ENCODE measurements around the gene DRAM2. TPM values are rescaled to one million over a fixed set of nuclear protein-coding genes. Genes with fewer than 3 reads are reported as not detected.

Gene DRAM2
- total RNA-seq, 1 donor from 2014 or later: 46.4 TPM

DNA sequence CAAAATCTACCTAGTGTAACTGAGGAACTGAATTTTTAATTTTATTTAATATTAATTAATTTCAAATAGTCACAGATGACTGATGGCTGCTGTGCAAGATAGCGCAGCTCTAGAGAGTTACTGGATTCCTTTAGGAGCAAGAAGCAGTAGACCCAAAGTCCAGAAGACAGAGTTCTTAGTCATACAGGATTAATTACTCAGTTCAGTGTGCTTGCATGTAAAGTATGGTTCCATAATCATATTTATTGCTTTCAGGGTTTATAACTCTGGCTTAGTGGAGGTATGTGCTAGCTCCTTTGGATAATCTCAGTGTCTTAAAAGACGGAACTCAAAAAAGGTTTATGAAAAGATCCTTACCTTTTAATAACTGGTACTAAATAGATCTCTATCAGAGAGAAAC, 17.5 kb upstream of the DRAM2 start:
- DNase-seq (ENCODE audit: low read depth): no peak
- H3K4me3 ChIP-seq (ENCODE audit: low read depth, low read length): no peak overlapping the region
- no peak for TF ChIP-seq CTCF (conservative IDR thresholded peaks at IDR 0.05; ENCODE audit: low read depth, low read length)

DNA sequence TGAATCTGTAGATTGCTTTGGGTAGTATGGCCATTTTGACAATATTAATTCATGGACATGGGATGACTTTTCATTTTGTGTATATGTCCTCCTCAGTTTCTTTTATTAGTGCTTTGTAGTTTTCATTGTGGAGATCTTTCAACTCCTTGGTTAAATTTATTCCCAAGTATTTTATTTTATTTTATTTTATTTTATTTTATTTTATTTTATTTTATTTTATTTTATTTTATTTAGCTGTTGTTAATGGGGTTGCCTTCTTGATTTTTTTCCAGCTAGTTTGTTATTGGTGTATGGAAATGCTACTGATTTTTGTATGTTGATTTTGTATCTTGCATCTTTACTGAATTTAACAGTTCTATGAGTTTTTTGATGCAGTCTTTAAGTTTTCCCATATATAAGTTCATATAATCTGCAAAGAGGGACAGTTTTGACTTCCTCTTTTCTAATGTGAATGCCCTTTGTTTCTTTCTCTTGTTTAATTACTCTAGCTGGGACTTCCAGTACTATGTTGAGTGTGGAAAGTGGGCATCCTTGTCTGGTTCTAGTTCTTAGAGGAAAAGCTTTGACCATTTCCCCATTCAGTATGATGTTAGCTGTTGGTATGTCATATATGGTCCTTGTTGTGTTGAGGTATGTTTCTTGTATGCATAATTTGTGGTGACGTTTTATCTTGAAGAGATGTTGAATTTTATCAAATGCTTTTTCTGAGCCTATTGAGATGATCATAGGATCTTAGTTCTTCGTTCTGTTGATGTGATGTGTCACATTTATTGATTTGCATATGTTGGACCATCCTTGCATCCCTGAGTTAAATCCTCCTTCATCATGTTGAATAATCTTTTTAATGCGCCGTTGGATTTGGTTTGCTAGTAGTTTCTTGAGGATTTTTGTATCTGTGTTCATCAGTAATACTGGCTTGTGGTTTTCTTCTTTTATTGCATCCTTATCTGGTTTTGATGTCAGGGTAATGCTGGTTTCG, 14.4 kb upstream of the DRAM2 start:
- TF ChIP-seq CTCF (conservative IDR thresholded peaks at IDR 0.05; ENCODE audit: low read depth, low read length): no peak
- no peak overlapping the region for H3K4me3 ChIP-seq (ENCODE audit: low read depth, low read length)
- DNase-seq (ENCODE audit: low read depth): no peak

DNA sequence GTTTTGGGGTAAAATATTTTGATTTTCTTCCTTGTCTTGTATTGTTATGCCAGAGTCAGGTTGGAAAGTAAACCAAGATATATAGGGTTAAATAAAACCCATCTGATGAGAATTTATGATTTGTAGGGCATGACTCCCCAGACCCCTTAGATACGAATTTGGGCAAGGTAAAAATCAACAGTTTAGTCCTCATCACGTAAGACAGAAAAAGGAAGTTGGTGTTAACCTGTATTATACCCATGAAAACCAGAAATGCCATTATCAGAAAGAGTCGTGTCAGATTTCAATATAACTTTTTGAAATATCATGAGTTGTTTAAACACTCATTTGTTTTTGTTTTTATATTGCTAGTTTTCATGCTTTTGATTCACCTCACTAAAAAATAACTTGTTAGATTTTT, 11.9 kb upstream of the DRAM2 start:
- no peak overlapping the region for H3K4me3 ChIP-seq (ENCODE audit: low read depth, low read length)
- DNase-seq (ENCODE audit: low read depth): no peak
- no peak for TF ChIP-seq CTCF (conservative IDR thresholded peaks at IDR 0.05; ENCODE audit: low read depth, low read length)

- DNase-seq (ENCODE audit: low read depth): no peak
- no peak for TF ChIP-seq CTCF (conservative IDR thresholded peaks at IDR 0.05; ENCODE audit: low read depth, low read length)
- no peak overlapping the region for H3K4me3 ChIP-seq (ENCODE audit: low read depth, low read length)
Measured at GRCh38 chr1:111148376-111148881, 8.5 kb upstream of the DRAM2 start.

- no peak for DNase-seq (ENCODE audit: low read depth)
- no peak for TF ChIP-seq CTCF (conservative IDR thresholded peaks at IDR 0.05; ENCODE audit: low read depth, low read length)
- H3K4me3 ChIP-seq (ENCODE audit: low read depth, low read length): no peak overlapping the region
Measured at GRCh38 chr1:111147948-111148347, 8.1 kb upstream of the DRAM2 start.

DNA sequence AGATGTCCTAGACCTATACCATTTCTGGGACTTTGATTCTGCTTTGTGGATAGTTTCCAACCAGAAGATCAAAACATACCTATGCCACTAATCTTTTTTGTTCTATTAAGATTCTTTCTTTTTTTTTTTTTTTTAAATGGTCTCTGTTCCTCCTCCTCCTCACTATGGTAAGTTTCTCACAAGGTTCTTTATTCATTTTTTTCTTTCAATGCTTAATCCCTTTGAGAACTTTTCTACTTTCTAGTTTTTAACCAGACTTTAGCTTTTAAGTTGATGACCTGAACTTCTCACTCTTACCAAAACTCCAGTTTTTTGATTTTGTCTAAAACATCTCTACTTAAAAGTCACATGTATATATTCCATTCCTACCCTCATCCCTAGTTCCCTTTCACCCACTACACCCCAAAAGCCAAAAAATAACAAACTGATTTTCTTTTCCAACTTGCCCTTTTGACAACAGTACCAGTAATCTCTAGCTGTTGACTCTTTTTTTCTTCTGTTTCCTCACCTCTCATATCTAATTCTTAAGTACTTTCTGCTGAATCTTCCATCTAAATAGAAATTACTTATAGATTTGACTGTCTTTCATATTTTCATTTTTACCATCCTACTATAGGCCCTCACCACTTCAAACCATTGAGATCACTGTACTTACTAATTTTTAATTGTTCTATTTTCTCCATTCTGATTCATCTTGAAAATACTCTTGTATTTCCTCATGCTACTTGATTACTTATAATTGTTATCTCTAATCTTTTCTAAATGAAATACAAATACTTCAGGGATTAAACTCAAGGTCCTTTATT, 6.3 kb upstream of the DRAM2 start:
- H3K4me3 ChIP-seq (ENCODE audit: low read depth, low read length): no peak overlapping the region
- TF ChIP-seq CTCF (conservative IDR thresholded peaks at IDR 0.05; ENCODE audit: low read depth, low read length): no peak
- DNase-seq (ENCODE audit: low read depth): no peak
